ENCODE measurements around the gene SH3PXD2A.
A peak's percentile ranks its signal among the peaks of the same experiment; 100 is the strongest.

SH3PXD2A gene

GRCh38 chr10:103808780-103809179 is 46.6 kb downstream of the SH3PXD2A start:
- no peak for DNase-seq

- DNase-seq: no peak
These were observed 47.4 kb downstream of the SH3PXD2A start for GRCh38 chr10:103807996-103808395.

- no peak for DNase-seq
These were observed 48.8 kb downstream of the SH3PXD2A start for GRCh38 chr10:103806395-103807187.

- no peak for DNase-seq
These were observed 49.6 kb downstream of the SH3PXD2A start for GRCh38 chr10:103805781-103806180.

GRCh38 chr10:103804871-103805270 is 50.5 kb downstream of the SH3PXD2A start:
- no peak for DNase-seq

- DNase-seq: no peak
These were observed 51.4 kb downstream of the SH3PXD2A start for GRCh38 chr10:103803941-103804340.

- no peak for DNase-seq
These were observed 52.6 kb downstream of the SH3PXD2A start for GRCh38 chr10:103802637-103803353.

GRCh38 chr10:103802081-103802480 is 53.3 kb downstream of the SH3PXD2A start:
- DNase-seq: no peak

GRCh38 chr10:103800789-103801540 is 54.4 kb downstream of the SH3PXD2A start:
- DNase-seq: no peak

- DNase-seq: no peak
These were observed 55.3 kb downstream of the SH3PXD2A start for GRCh38 chr10:103800089-103800488.

- no peak for DNase-seq
These were observed 56.0 kb downstream of the SH3PXD2A start for GRCh38 chr10:103799341-103799740.

- no peak for DNase-seq
These were observed 56.9 kb downstream of the SH3PXD2A start for GRCh38 chr10:103798511-103798910.

- DNase-seq: no peak
These were observed 57.5 kb downstream of the SH3PXD2A start for GRCh38 chr10:103797857-103798256.

GRCh38 chr10:103795634-103796270 is 59.6 kb downstream of the SH3PXD2A start:
- DNase-seq: no peak

- no peak for DNase-seq
These were observed 60.4 kb downstream of the SH3PXD2A start for GRCh38 chr10:103794996-103795395.

GRCh38 chr10:103793920-103794883 is 61.2 kb downstream of the SH3PXD2A start:
- DNase-seq: no peak

GRCh38 chr10:103793429-103793828 is 61.9 kb downstream of the SH3PXD2A start:
- no peak for DNase-seq

- no peak for DNase-seq
These were observed 62.8 kb downstream of the SH3PXD2A start for GRCh38 chr10:103792547-103792946.

- DNase-seq: no peak
These were observed 63.5 kb downstream of the SH3PXD2A start for GRCh38 chr10:103791858-103792257.

GRCh38 chr10:103791291-103791690 is 64.1 kb downstream of the SH3PXD2A start:
- DNase-seq: no peak

GRCh38 chr10:103790580-103790979 is 64.8 kb downstream of the SH3PXD2A start:
- no peak for DNase-seq

- peak; percentile 32 for DNase-seq
These were observed 65.6 kb downstream of the SH3PXD2A start for GRCh38 chr10:103789771-103790201.
